ENCODE data around the gene RIMBP2. TPM values are rescaled to one million over a fixed set of nuclear protein-coding genes. Genes with fewer than 3 reads are reported as not detected.

Gene RIMBP2
- total RNA-seq, 1 experiment from 2014 or later: not detected

- Mint-ChIP-seq H3K36me3 (ENCODE audit: insufficient read depth, unreplicated experiment) (no peaks in the 10 kb centered on the region), H3K27me3 (ENCODE audit: insufficient read depth, unreplicated experiment) (peaks cover 6% of the 10 kb centered on the region), H3K4me1 (ENCODE audit: low read depth, unreplicated experiment) (no peaks in the 10 kb centered on the region), H3K27ac (ENCODE audit: unreplicated experiment) (no peak overlapping the region), H3K4me3 (ENCODE audit: unreplicated experiment) (no peak overlapping the region), H3K9me3 (ENCODE audit: unreplicated experiment) (peaks cover 23% of the 10 kb centered on the region)
- ChIA-PET CTCF (no interaction called here), POLR2A (no interaction called here)
- DNase-seq: no peak
- no peaks in the 10 kb centered on the region for H3K36me3 ChIP-seq (ENCODE audit: control insufficient read depth, insufficient read depth, low read length)
- H3K9me3 ChIP-seq: no peaks in the 10 kb centered on the region
- H3K4me3 ChIP-seq (ENCODE audit: low read depth, low read length): no peak overlapping the region
- BruUV-seq (replicated peaks): no TSS peak
- H3K4me1 ChIP-seq: no peaks in the 10 kb centered on the region
- no peak for TF ChIP-seq CTCF (IDR thresholded peaks at IDR 0.05; ENCODE audit: insufficient read depth in 1 of 2, low read depth in 1 of 2, low read length in 1 of 2, severe bottlenecking in 1 of 2, unreplicated experiment in 1 of 2)
- no peaks in the 10 kb centered on the region for H3K27me3 ChIP-seq (replicated peaks; ENCODE audit: control insufficient read depth, insufficient read depth, low read length)
- intact Hi-C loops (cut with micrococcal nuclease; ENCODE audit: unreplicated experiment): no loop called here
Observed at GRCh38 chr12:130468700-130469245, 247.3 kb downstream of the RIMBP2 start.

- DNase-seq: no peak
- no peaks in the 10 kb centered on the region for H3K4me1 ChIP-seq
- H3K27me3 ChIP-seq (replicated peaks; ENCODE audit: control insufficient read depth, insufficient read depth, low read length): no peaks in the 10 kb centered on the region
- Mint-ChIP-seq H3K9me3 (ENCODE audit: unreplicated experiment) (peaks cover 25% of the 10 kb centered on the region), H3K36me3 (ENCODE audit: insufficient read depth, unreplicated experiment) (no peaks in the 10 kb centered on the region), H3K4me1 (ENCODE audit: low read depth, unreplicated experiment) (no peaks in the 10 kb centered on the region), H3K4me3 (ENCODE audit: unreplicated experiment) (no peak overlapping the region), H3K27me3 (ENCODE audit: insufficient read depth, unreplicated experiment) (peaks cover 6% of the 10 kb centered on the region), H3K27ac (ENCODE audit: unreplicated experiment) (no peak overlapping the region)
- no peak for TF ChIP-seq CTCF (IDR thresholded peaks at IDR 0.05; ENCODE audit: insufficient read depth in 1 of 2, low read depth in 1 of 2, low read length in 1 of 2, severe bottlenecking in 1 of 2, unreplicated experiment in 1 of 2)
- H3K9me3 ChIP-seq: no peaks in the 10 kb centered on the region
- CTCF ChIA-PET: no interaction called here
- POLR2A ChIA-PET: no interaction called here
- no peak overlapping the region for H3K4me3 ChIP-seq (ENCODE audit: low read depth, low read length)
- H3K36me3 ChIP-seq (ENCODE audit: control insufficient read depth, insufficient read depth, low read length): no peaks in the 10 kb centered on the region
- no TSS peak for BruUV-seq (replicated peaks)
- intact Hi-C loops (cut with micrococcal nuclease; ENCODE audit: unreplicated experiment): no loop called here
Observed at GRCh38 chr12:130468186-130468585, 247.9 kb downstream of the RIMBP2 start.

- Histone ChIP-seq H3K4me3 (ENCODE audit: low read depth, low read length) (no peak overlapping the region), H3K4me1 (no peaks in the 10 kb centered on the region), H3K9me3 (no peaks in the 10 kb centered on the region), H3K27me3 (replicated peaks; ENCODE audit: control insufficient read depth, insufficient read depth, low read length) (no peaks in the 10 kb centered on the region), H3K36me3 (ENCODE audit: control insufficient read depth, insufficient read depth, low read length) (no peaks in the 10 kb centered on the region)
- POLR2A ChIA-PET: no interaction called here
- Mint-ChIP-seq H3K4me3 (ENCODE audit: unreplicated experiment) (no peak overlapping the region), H3K9me3 (ENCODE audit: unreplicated experiment) (peaks cover 25% of the 10 kb centered on the region), H3K4me1 (ENCODE audit: low read depth, unreplicated experiment) (no peaks in the 10 kb centered on the region), H3K27ac (ENCODE audit: unreplicated experiment) (no peak overlapping the region), H3K36me3 (ENCODE audit: insufficient read depth, unreplicated experiment) (no peaks in the 10 kb centered on the region), H3K27me3 (ENCODE audit: insufficient read depth, unreplicated experiment) (peaks cover 6% of the 10 kb centered on the region)
- intact Hi-C loops (cut with micrococcal nuclease; ENCODE audit: unreplicated experiment): no loop called here
- DNase-seq: no peak
- BruUV-seq (replicated peaks): no TSS peak
- CTCF ChIA-PET: no interaction called here
- no peak for TF ChIP-seq CTCF (IDR thresholded peaks at IDR 0.05; ENCODE audit: insufficient read depth in 1 of 2, low read depth in 1 of 2, low read length in 1 of 2, severe bottlenecking in 1 of 2, unreplicated experiment in 1 of 2)
Observed at GRCh38 chr12:130465626-130466025, 250.5 kb downstream of the RIMBP2 start.

Data from Caco-2 (cell line).